NCI-H82 (cell line): ENCODE results near the gene PIGT.
"Not testable (repeated sequence)": the region's sequence is repeated elsewhere in the genome, so short reads cannot be mapped to it uniquely, and the experiment has no call there.

Experiments
- DNase-seq: peaks from one replicate; lab custom pipeline; 2025; lab: John Stamatoyannopoulos, UW

The PIGT gene

DNA sequence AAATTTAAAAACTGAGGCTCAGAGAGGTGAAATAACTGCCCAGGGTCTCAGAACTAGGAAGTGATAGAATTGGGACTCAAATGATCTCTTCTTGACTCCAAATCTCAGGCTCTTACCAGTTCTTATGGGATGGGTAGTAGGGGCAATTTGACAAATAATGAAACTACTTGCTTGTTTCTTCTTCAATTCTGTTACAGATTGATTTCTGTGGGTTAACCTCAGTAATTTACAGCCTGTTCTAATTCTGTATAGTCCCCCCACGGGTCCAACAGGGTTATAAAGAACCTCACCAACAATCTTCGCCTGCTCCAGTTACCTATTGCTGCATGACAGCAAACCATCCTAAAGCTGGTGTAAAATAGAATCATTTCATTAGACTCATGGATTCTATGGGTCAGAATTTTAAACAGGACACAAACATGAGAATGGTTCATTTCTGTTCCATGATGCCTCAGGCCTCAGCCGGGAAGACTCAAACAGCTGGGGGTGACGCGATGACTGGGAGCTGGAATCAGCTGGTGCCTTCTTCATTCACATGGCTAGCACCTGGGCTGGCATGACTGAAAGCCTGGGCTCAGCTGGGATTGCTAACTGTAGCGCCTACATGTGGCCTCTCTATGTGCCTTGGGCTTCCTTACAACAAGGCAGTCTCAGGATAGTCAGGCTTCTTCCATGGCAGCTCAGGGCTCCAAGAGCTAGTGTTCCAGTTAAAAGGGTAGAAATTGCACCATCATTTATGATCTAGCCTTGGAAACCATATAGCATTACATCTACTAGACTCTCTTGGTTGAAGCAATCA, 47.0 kb downstream of the PIGT start:
- no peak for DNase-seq

DNA sequence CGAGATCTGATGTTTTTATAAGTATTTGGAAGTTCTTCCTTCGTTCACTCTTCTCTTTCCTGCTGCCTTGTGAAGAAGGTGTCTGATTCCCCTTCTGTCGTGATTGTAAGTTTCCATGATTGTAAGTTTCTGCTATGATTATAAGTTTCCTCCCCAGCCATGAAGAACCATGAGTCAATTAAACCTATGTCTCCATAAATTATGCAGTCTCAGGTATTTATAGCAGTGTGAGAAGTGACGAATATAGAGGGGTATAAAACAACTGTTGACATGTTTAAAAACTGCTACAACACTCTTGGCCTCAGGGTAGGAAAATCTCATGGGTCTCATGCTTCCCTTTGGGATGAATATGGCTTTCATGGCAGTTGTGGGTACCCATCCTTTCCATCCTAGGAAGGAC, 47.8 kb downstream of the PIGT start:
- no peak for DNase-seq

DNA sequence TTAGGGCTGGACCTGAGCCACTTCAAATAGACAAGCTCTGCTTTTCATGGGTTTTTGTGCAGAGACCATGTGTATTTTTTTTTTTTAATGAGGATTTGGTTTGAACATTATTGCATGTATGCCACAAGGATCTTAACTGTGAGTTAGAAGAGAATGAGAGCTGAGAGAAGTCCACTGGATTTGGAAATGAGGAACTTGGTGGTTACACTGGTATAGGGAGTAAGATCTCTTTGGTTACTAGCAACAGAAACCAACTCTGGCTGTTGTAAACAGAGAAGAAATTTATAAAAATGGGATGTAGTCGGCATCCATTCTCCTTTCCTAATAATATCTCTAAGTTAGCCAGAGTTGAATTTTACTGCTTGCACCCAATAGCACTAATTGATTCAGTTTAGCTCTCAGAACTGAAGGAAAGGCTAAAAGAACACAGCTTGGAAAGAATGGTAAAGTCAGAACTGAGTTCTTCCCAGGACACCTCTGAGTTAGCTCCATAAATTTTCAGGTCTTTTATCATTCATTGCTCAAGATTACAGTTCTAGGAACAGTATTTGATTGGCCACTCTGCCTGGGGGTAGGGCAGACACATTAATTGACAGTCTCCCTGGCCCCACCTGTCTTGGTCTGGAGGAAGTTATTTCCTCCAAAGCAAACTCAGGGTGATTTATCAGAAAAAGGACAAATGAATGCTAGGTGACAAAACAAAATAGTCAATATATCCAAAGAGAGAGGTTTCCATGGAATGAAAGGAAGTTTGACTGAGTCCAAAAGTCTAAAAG, 49.7 kb downstream of the PIGT start:
- no peak for DNase-seq

DNA sequence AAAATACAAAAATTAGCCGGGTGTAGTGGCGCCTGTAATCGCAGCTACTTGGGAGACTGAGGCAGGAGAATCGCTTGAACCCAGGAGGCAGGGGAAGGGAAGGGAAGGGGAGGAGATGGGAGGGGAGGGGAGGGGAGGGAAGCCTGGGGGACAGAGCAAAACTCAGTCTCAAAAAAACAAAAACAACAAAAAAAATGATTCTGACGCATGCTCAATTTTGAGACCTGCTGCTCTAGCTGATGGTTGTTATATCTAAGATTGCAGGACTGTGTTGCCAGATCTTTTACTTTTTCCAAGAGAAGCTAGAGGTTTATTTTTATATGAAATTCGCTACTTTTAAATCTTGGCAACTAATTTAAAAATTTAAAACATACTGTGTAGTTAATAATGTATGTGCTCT, 51.2 kb downstream of the PIGT start:
- no peak for DNase-seq

DNA sequence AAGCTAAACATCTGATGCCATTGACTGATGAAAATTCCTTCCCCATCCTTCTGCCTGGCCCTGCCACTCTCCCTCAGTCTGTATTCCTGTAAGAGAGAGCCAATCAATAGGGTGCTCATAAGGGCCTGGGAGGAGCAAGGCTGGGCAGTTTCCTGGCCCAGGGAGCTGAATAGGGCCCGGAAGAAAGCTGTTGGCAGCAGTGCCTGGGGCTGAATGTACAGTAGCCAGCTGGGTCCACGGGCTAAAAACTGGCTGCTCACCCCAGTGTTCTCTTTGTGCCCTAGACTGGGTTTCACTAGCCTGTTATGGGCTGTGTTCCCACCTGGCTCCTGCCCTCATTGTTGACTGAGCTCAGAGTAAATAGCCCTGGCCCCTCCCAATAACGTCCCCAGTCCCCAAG, 51.9 kb downstream of the PIGT start:
- no peak for DNase-seq

DNA sequence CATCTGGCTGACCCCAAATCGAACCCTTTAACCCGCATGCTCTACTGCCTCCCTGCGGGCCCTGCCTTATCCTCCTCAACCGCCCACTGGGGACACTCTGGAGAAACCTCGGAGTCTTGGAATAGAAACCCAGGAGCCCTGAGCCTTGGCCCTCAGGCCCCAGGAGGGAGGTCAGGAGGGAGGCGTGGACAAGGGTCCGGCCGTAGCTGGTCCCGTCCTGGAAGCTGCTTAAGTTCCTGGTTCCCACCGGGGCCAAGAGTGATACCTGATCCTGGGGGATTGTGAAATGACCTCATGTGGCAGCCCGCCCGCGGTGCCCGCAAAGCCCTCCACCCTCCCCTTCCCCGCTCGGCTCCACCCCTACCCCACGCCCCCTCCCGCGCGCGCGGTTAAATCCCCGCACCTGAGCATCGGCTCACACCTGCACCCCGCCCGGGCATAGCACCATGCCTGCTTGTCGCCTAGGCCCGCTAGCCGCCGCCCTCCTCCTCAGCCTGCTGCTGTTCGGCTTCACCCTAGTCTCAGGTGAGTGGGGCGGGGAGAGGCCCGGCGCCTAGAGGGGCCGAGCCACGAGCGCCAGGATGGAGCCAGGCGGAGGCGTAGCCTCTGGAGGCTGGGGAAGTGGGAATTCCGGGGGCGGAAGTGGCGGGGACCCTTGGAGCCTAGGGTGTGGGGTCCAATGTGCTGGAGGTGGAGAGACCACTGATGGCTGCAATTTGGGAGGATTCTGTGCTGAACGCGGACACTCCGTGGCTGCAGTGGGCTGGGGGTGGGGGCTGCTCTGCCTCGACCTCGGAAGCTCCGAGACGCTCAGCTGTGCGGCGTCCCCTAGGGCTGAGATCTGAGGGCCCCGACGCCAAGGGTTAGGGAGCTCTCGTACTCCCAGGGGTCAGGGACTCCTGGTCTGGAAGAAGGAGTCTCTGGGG, 53.7 kb downstream of the PIGT start, which contains the start of gene WFDC2:
TSS of gene WFDC2 (plus strand) at position 418 of the 926 bp plus-strand sequence. CDS start at position 447, 29 bp downstream.
- peak; percentile 49 for DNase-seq

DNA sequence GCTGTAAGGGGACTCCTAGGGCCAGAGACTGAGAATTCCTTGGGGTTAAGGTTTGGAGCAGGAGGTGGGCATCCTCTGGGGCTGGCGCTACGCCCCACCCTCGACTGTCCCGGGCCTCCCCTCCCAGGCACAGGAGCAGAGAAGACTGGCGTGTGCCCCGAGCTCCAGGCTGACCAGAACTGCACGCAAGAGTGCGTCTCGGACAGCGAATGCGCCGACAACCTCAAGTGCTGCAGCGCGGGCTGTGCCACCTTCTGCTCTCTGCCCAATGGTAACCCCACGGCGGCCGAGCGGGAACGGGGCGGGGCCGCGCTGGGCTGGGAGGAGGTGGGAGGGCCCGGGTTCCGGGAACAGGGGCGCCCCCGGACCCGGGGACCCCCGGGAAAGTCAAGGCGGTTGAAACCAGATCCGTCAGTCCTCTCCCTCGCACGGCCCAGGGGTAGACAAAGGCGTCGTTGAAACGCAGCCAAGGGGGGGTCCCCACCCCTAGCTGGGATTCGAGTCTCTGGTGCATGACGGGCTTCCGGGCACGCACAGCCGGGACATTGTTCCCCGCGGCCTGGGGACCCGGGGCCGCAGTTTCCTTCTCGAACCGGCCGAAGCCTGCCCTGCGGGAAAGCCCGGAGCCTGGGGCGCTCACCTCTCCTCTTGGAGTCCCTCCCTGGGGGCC, 54.5 kb downstream of the PIGT start:
- no peak for DNase-seq

DNA sequence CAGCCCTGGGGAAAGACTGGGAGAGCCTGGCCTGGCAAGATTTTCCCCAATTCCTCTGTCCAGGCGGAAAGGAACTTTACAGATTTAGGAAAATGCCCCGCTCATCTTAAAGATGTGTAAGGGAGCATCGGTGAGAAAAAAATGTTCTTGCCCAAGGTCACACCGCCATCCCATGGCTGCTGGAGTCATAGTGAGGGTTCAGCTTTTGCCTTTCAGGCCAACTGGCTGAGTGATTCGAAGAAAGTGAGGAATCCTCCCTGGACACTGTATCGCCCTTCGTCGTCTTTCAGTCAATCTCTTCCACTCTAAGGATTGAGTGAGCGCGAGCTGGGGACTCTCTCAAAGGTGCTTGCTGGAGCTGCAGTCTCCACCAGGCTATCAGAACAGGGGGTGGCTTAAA, 55.0 kb downstream of the PIGT start:
- DNase-seq: no peak

DNA sequence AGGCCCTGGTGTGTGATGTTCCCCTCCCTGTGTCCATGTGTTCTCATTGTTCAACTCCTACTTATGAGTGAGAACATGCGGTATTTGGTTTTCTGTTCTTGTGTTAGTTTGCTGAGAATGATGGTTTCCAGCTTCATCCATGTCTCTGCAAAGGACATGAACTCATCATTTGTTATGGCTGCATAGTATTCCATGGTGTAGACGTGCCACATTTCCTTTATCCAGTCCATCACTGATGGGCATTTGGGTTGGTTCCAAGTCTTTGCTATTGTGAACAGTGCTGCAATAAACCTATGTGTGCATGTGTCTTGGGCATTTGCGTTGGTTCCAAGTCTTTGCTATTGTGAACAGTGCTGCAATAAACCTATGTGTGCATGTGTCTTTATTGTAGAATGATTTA, 56.3 kb downstream of the PIGT start:
- not testable (repeated sequence) for DNase-seq
